Osteoblast (primary cell): ENCODE results near the gene CRB2. TPM values are rescaled to one million over a fixed set of nuclear protein-coding genes. Genes with fewer than 3 reads are reported as not detected.
A peak's percentile ranks its signal among the peaks of the same experiment; 100 is the strongest.

Source experiments
- DNase-seq: peaks from one replicate; pipeline ENCODE4 v3.0.0; 2011; ENCODE audit warnings: low spot score, mixed read lengths; ENCODE audit not compliant: insufficient read length; ENCODE audit errors: missing footprints
- H2AFZ ChIP-seq: 2 replicates; pipeline ENCODE4 v1.6.0; 2011; ENCODE audit warnings: mild to moderate bottlenecking, low read length
- H3K27ac ChIP-seq: 2 replicates; pipeline ENCODE4 v1.5.1; 2011; ENCODE audit warnings: mild to moderate bottlenecking, low read depth, low read length, moderate library complexity
- H3K27me3 ChIP-seq: 2 replicates; pipeline ENCODE4 v1.6.0; 2012; ENCODE audit warnings: mild to moderate bottlenecking, control low read depth, inconsistent platforms, low read length, moderate library complexity; ENCODE audit not compliant: insufficient read depth
- H3K36me3 ChIP-seq: 2 replicates; pipeline ENCODE4 v1.5.1; 2011; ENCODE audit warnings: mild to moderate bottlenecking, low read length, control low read depth, moderate library complexity; ENCODE audit not compliant: insufficient read depth
- H3K4me1 ChIP-seq: 2 replicates; pipeline ENCODE4 v1.5.1; 2011; ENCODE audit warnings: mild to moderate bottlenecking, low read length, control low read depth, moderate library complexity; ENCODE audit not compliant: insufficient read depth
- H3K4me2 ChIP-seq: 2 replicates; pipeline ENCODE4 v1.6.0; 2011; ENCODE audit warnings: mild to moderate bottlenecking, low read length; ENCODE audit not compliant: insufficient read depth
- H3K4me3 ChIP-seq: fragments of 200-600 bp; sonication (generic); 3 replicates; pipeline ENCODE4 v1.5.1; 2012; ENCODE audit warnings: mild to moderate bottlenecking, low read length, inconsistent platforms; ENCODE audit not compliant: insufficient read depth
- H3K79me2 ChIP-seq: 2 replicates; pipeline ENCODE4 v1.6.0; 2012; ENCODE audit warnings: mild to moderate bottlenecking, low read length, control low read depth, inconsistent platforms; ENCODE audit not compliant: insufficient read depth
- H3K9me3 ChIP-seq: 2 replicates; pipeline ENCODE4 v1.5.1; 2011; ENCODE audit warnings: low read depth, low read length, control low read depth
- H4K20me1 ChIP-seq: 2 replicates; pipeline ENCODE4 v1.6.0; 2012; ENCODE audit warnings: mild to moderate bottlenecking, low read length, control low read depth; ENCODE audit not compliant: insufficient read depth
- CTCF ChIP-seq: IDR thresholded peaks from 2 replicates; pipeline ENCODE4 v1.5.1; 2011; ENCODE audit warnings: mild to moderate bottlenecking, low read depth, low read length, moderate library complexity; ENCODE audit errors: extremely low read depth
- total RNA-seq: library from RNA; depleted of rRNA; stranded (reverse); fragments of >200 nt; gene quantifications from 2 replicates; pipeline ENCODE4 v1.2.3, GENCODE V29; 2012

CRB2 gene
- total RNA-seq, 1 donor: not detected

GRCh38 chr9:123376218-123377071 lies 20.4 kb downstream of the CRB2 start:
- Histone ChIP-seq H4K20me1 (no peaks in the 10 kb centered on the region), H2AFZ (no peak overlapping the region), H3K27me3 (peaks cover 37% of the 10 kb centered on the region), H3K36me3 (no peaks in the 10 kb centered on the region), H3K4me3 (no peak overlapping the region), H3K4me1 (no peaks in the 10 kb centered on the region), H3K9me3 (no peaks in the 10 kb centered on the region), H3K4me2 (no peak overlapping the region), H3K27ac (no peak overlapping the region), H3K79me2 (no peaks in the 10 kb centered on the region)
- peak; percentile 87 for DNase-seq
- TF ChIP-seq CTCF: no peak

- Histone ChIP-seq H3K4me1 (no peaks in the 10 kb centered on the region), H3K4me2 (no peak overlapping the region), H3K9me3 (no peaks in the 10 kb centered on the region), H2AFZ (no peak overlapping the region), H3K27me3 (peaks cover 33% of the 10 kb centered on the region), H3K79me2 (no peaks in the 10 kb centered on the region), H3K4me3 (no peak overlapping the region), H4K20me1 (no peaks in the 10 kb centered on the region), H3K36me3 (no peaks in the 10 kb centered on the region), H3K27ac (no peak overlapping the region)
- DNase-seq: peak; percentile 87
- no peak for TF ChIP-seq CTCF
These were observed 21.4 kb downstream of the CRB2 start for GRCh38 chr9:123377211-123377971.

- no peaks in the 10 kb centered on the region for H3K79me2 ChIP-seq
- TF ChIP-seq CTCF: no peak
- H4K20me1 ChIP-seq: no peaks in the 10 kb centered on the region
- H2AFZ ChIP-seq: no peak overlapping the region
- no peak overlapping the region for H3K27ac ChIP-seq
- no peaks in the 10 kb centered on the region for H3K9me3 ChIP-seq
- H3K4me3 ChIP-seq: no peak overlapping the region
- H3K4me1 ChIP-seq: no peaks in the 10 kb centered on the region
- DNase-seq: peak; percentile 89
- no peaks in the 10 kb centered on the region for H3K36me3 ChIP-seq
- H3K4me2 ChIP-seq: no peak overlapping the region
- H3K27me3 ChIP-seq: peaks cover 32% of the 10 kb centered on the region
These were observed 22.0 kb downstream of the CRB2 start for GRCh38 chr9:123378025-123378424.
